ENCODE results near the gene TRANK1. TPM values are rescaled to one million over a fixed set of nuclear protein-coding genes. Genes with fewer than 3 reads are reported as not detected.

TRANK1 gene
- total and polyA plus RNA-seq, 2 donors = 6.8 to 19.0 TPM

DNA sequence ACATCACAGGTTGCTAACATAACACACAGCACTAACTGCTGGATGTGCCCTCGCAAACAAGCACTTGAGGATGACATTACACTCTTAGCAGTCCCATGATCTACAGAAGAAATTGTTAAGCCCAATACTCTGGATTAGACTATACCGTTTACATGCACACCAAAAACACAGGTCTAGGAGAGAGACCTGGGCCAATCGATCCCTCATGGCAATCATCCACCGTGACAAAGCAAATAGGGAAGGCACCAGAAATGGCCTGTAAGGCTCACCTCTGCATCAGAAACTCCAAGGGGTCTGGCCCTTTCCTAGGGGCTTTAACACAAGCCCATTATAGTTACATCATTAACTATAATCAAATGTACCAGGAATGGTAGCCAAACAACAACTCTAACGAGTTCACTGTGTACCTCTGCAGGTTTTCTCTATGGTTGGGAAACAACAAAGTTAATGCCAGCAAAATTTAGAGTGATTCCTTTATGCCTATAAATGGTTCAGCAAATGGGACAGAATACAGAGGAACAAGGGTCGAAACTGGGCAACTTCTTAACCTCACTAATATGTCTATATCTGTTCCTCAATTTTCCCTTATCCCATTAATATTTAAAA lies 18.5 kb downstream of the TRANK1 start:
- Histone ChIP-seq H3K4me1 (ENCODE audit: control insufficient read depth in 2 of 2, insufficient read depth in 2 of 2, low read length in 2 of 2) (peaks cover 8 to 16% of the 10 kb centered on the region in 2 donors), H3K9me3 (ENCODE audit: control insufficient read depth in 2 of 2, insufficient read depth in 1 of 2, low read length in 1 of 2) (peaks cover 0 to 8% of the 10 kb centered on the region in 2 donors)

DNA sequence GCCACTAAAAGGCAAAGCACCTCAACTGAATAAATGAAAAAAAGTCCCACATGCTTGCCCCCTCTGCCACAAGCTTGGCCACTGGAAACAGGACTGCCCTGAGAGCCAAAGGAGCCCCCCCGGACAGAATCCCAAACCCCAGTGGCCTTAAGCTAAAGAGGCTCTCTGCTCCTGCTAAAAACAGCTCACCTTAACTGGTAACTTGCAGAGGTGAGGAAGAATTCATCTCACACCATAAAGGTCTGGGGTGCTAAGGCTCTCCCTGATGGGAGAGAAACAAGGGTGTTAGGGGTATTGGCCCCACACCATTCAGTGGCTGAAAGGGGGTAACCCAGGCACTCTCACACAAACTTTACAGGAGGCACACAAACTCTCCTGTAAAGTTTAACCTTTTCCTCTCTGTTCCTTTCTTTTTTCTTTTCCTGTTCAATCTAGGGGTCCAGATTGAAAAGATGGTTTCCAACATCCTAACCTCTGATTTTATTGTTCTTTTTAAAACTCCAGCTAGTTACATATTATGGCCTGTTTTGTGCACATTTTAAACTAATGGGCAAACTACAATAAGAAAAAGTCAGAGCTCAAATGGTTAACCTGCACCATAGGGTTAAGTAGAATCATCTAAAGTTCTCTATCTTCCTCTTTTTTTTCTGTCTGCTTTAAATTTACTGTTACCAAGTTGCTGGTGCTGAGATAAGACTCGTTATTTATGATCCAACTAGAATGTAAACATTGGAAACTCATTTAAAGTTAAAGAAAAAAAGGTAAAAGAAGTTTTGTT lies 19.9 kb downstream of the TRANK1 start:
- H3K4me1 ChIP-seq (ENCODE audit: control insufficient read depth in 2 of 2, insufficient read depth in 2 of 2, low read length in 2 of 2) = peaks cover 8 to 16% of the 10 kb centered on the region in 2 donors
- H3K27ac ChIP-seq (ENCODE audit: low read depth in 1 of 2, low read length in 1 of 2) = peak overlapping the region in 1 of 2 donors; percentile 23
- peak overlapping the region; percentile 5 to 40 for H3K4me3 ChIP-seq (ENCODE audit: low read length in 2 of 2)
- peaks cover 0 to 14% of the 10 kb centered on the region in 2 donors for H3K9me3 ChIP-seq (ENCODE audit: control insufficient read depth in 2 of 2, insufficient read depth in 1 of 2, low read length in 1 of 2)
- peak in 1 of 9 donors; percentile 48 for DNase-seq (ENCODE audit: low read depth in 6 of 9, low spot score in 9 of 9)
- WGBS = 6% methylated on average over 2 of the region's 2 CpGs
- H3K27me3 ChIP-seq (ENCODE audit: control insufficient read depth in 2 of 2, insufficient read depth in 1 of 2, low read length in 1 of 2) = no peaks in the 10 kb centered on the region
- peaks cover 0 to 2% of the 10 kb centered on the region in 2 donors for H3K36me3 ChIP-seq (ENCODE audit: control insufficient read depth in 2 of 2, insufficient read depth in 2 of 2, low read length in 1 of 2)

More for the DNA sequence above, 18.5 kb downstream of the TRANK1 start:
- Histone ChIP-seq H3K27me3 (ENCODE audit: control insufficient read depth in 2 of 2, insufficient read depth in 1 of 2, low read length in 1 of 2) (no peaks in the 10 kb centered on the region), H3K4me3 (ENCODE audit: low read length in 2 of 2) (no peak overlapping the region), H3K36me3 (ENCODE audit: control insufficient read depth in 2 of 2, insufficient read depth in 2 of 2, low read length in 1 of 2) (no peaks in the 10 kb centered on the region), H3K27ac (ENCODE audit: low read depth in 1 of 2, low read length in 1 of 2) (no peak overlapping the region)
- 88% methylated on average over 6 of the region's 6 CpGs for WGBS
- no peak for DNase-seq (ENCODE audit: low read depth in 6 of 9, low spot score in 9 of 9)

- DNase-seq (ENCODE audit: low read depth in 6 of 9, low spot score in 9 of 9) = peak in 1 of 9 donors; percentile 28
- Histone ChIP-seq H3K9me3 (ENCODE audit: control insufficient read depth in 2 of 2, insufficient read depth in 1 of 2, low read length in 1 of 2) (peaks cover 0 to 14% of the 10 kb centered on the region in 2 donors), H3K4me1 (ENCODE audit: control insufficient read depth in 2 of 2, insufficient read depth in 2 of 2, low read length in 2 of 2) (peaks cover 8 to 16% of the 10 kb centered on the region in 2 donors), H3K27ac (ENCODE audit: low read depth in 1 of 2, low read length in 1 of 2) (peak overlapping the region in 1 of 2 donors; percentile 23), H3K4me3 (ENCODE audit: low read length in 2 of 2) (peak overlapping the region; percentile 5 to 40), H3K36me3 (ENCODE audit: control insufficient read depth in 2 of 2, insufficient read depth in 2 of 2, low read length in 1 of 2) (peaks cover 0 to 2% of the 10 kb centered on the region in 2 donors), H3K27me3 (ENCODE audit: control insufficient read depth in 2 of 2, insufficient read depth in 1 of 2, low read length in 1 of 2) (no peaks in the 10 kb centered on the region)
- WGBS = 61% methylated on average over 11 of the region's 11 CpGs
These were observed 20.7 kb downstream of the TRANK1 start for GRCh38 chr3:36923981-36924743.

DNA sequence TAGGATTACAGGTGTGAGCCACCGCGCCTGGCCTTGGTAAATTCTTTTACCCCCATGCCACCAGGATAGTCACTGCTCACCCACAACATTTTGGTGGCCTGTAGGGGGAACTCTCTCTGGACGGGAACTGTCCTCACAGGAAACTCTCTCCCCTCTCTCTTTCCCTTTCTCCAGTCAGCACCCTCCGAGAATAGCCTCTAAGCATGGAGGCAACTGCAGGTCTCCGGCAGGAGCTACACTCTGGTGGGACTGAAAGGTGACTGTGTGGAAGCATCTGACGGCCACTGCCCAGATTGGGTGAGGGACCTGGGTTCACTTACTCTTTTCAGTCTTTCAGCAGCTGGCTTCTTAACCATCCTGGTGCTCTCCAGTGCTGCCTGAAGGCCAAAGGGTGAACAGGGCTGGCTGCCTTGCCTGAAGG lies 21.3 kb downstream of the TRANK1 start:
- Histone ChIP-seq H3K27me3 (ENCODE audit: control insufficient read depth in 2 of 2, insufficient read depth in 1 of 2, low read length in 1 of 2) (no peaks in the 10 kb centered on the region), H3K36me3 (ENCODE audit: control insufficient read depth in 2 of 2, insufficient read depth in 2 of 2, low read length in 1 of 2) (peaks cover 0 to 2% of the 10 kb centered on the region in 2 donors), H3K4me3 (ENCODE audit: low read length in 2 of 2) (no peak overlapping the region), H3K4me1 (ENCODE audit: control insufficient read depth in 2 of 2, insufficient read depth in 2 of 2, low read length in 2 of 2) (peaks cover 8 to 16% of the 10 kb centered on the region in 2 donors), H3K9me3 (ENCODE audit: control insufficient read depth in 2 of 2, insufficient read depth in 1 of 2, low read length in 1 of 2) (peaks cover 0 to 14% of the 10 kb centered on the region in 2 donors), H3K27ac (ENCODE audit: low read depth in 1 of 2, low read length in 1 of 2) (no peak overlapping the region)
- WGBS = 71% methylated on average over 6 of the region's 6 CpGs
- DNase-seq (ENCODE audit: low read depth in 6 of 9, low spot score in 9 of 9) = peak in 2 of 9 donors; percentile 22 to 45

GRCh38 chr3:36920884-36921567 lies 23.8 kb downstream of the TRANK1 start:
- Histone ChIP-seq H3K27me3 (ENCODE audit: control insufficient read depth in 2 of 2, insufficient read depth in 1 of 2, low read length in 1 of 2) (no peaks in the 10 kb centered on the region), H3K4me3 (ENCODE audit: low read length in 2 of 2) (no peak overlapping the region), H3K27ac (ENCODE audit: low read depth in 1 of 2, low read length in 1 of 2) (no peak overlapping the region), H3K4me1 (ENCODE audit: control insufficient read depth in 2 of 2, insufficient read depth in 2 of 2, low read length in 2 of 2) (peaks cover 8 to 16% of the 10 kb centered on the region in 2 donors), H3K36me3 (ENCODE audit: control insufficient read depth in 2 of 2, insufficient read depth in 2 of 2, low read length in 1 of 2) (peaks cover 0 to 2% of the 10 kb centered on the region in 2 donors), H3K9me3 (ENCODE audit: control insufficient read depth in 2 of 2, insufficient read depth in 1 of 2, low read length in 1 of 2) (peaks cover 0 to 14% of the 10 kb centered on the region in 2 donors)
- WGBS = 97% methylated on average over 7 of the region's 7 CpGs
- no peak for DNase-seq (ENCODE audit: low read depth in 6 of 9, low spot score in 9 of 9)

DNA sequence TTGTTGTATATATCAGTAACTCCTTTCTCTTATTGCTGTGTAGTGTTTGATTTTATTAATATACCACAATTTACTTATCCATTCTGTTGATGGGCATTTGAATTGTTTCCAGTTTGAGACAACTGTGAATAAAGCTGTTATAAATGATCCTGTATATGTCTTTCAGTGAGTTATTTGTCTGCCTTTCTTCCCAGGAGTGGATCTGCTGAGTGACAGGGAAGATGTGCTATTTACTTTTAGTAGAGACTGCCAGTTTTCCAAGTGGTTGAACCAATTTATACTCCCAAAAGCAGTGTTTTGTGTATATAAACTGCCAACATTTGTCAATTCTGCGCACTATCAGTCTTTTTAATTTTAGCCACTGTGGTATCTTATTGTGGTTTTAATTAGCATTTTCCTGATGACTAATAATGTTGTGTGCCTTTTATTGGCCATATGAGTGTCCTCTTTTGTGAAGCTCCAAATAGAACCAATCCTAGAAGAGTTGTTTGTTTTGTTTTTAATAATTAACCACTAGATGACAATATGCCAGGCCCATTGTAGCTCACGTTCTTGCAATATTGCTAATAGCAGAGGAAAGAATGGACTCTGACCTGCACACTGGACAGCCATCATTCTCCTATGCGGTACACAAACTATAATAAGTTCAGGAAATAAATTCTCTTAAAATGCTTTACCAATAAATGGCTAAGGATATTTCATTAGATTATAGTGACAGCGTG lies 25.3 kb downstream of the TRANK1 start:
- H3K4me1 ChIP-seq (ENCODE audit: control insufficient read depth in 2 of 2, insufficient read depth in 2 of 2, low read length in 2 of 2) = peaks cover 6 to 13% of the 10 kb centered on the region in 2 donors
- DNase-seq (ENCODE audit: low read depth in 6 of 9, low spot score in 9 of 9) = no peak
- peaks cover 0 to 2% of the 10 kb centered on the region in 2 donors for H3K36me3 ChIP-seq (ENCODE audit: control insufficient read depth in 2 of 2, insufficient read depth in 2 of 2, low read length in 1 of 2)
- WGBS = over 99% methylated on average over 4 of the region's 4 CpGs
- H3K27me3 ChIP-seq (ENCODE audit: control insufficient read depth in 2 of 2, insufficient read depth in 1 of 2, low read length in 1 of 2) = no peaks in the 10 kb centered on the region
- no peak overlapping the region for H3K4me3 ChIP-seq (ENCODE audit: low read length in 2 of 2)
- H3K9me3 ChIP-seq (ENCODE audit: control insufficient read depth in 2 of 2, insufficient read depth in 1 of 2, low read length in 1 of 2) = peaks cover 0 to 14% of the 10 kb centered on the region in 2 donors
- no peak overlapping the region for H3K27ac ChIP-seq (ENCODE audit: low read depth in 1 of 2, low read length in 1 of 2)

- Histone ChIP-seq H3K4me1 (ENCODE audit: control insufficient read depth in 2 of 2, insufficient read depth in 2 of 2, low read length in 2 of 2) (peaks cover 2 to 7% of the 10 kb centered on the region in 2 donors), H3K27me3 (ENCODE audit: control insufficient read depth in 2 of 2, insufficient read depth in 1 of 2, low read length in 1 of 2) (no peaks in the 10 kb centered on the region), H3K9me3 (ENCODE audit: control insufficient read depth in 2 of 2, insufficient read depth in 1 of 2, low read length in 1 of 2) (peaks cover 0 to 14% of the 10 kb centered on the region in 2 donors), H3K4me3 (ENCODE audit: low read length in 2 of 2) (no peak overlapping the region), H3K27ac (ENCODE audit: low read depth in 1 of 2, low read length in 1 of 2) (peak overlapping the region in 1 of 2 donors; percentile 2), H3K36me3 (ENCODE audit: control insufficient read depth in 2 of 2, insufficient read depth in 2 of 2, low read length in 1 of 2) (peaks cover 0 to 2% of the 10 kb centered on the region in 2 donors)
- 11% methylated on average over 2 of the region's 2 CpGs for WGBS
- DNase-seq (ENCODE audit: low read depth in 6 of 9, low spot score in 9 of 9) = no peak
These were observed 26.8 kb downstream of the TRANK1 start for GRCh38 chr3:36918050-36918449.
